H9 (cell line): ENCODE data around the gene AKAP7. TPM values are rescaled to one million over a fixed set of nuclear protein-coding genes. Genes with fewer than 3 reads are reported as not detected.

Experiments used
- DNase-seq: peaks from one replicate; pipeline ENCODE4 v3.0.0-alpha.2; 2017
- H2AFZ ChIP-seq: one replicate; pipeline ENCODE4 v1.6.1; 2013; ENCODE audit warnings: mild to moderate bottlenecking, low read length, control low read depth, moderate library complexity
- H2AK5ac ChIP-seq: 2 replicates; pipeline ENCODE4 v1.6.1; 2013; ENCODE audit warnings: low read length, control low read depth, mixed read lengths; ENCODE audit not compliant: insufficient read length
- H2BK120ac ChIP-seq: one replicate; pipeline ENCODE4 v1.6.1; 2013; ENCODE audit warnings: low read depth, mild to moderate bottlenecking, low read length, control low read depth, inconsistent platforms; ENCODE audit not compliant: poor library complexity, severe bottlenecking
- H2BK12ac ChIP-seq: 2 replicates; pipeline ENCODE4 v1.6.1; 2013; ENCODE audit warnings: low read length, control low read depth, mixed read lengths, low read depth; ENCODE audit not compliant: insufficient read length
- H2BK15ac ChIP-seq: 2 replicates; pipeline ENCODE4 v1.6.1; 2013; ENCODE audit warnings: low read depth, low read length, control low read depth
- H2BK20ac ChIP-seq: one replicate; pipeline ENCODE4 v1.6.1; 2013; ENCODE audit warnings: low read depth, mild to moderate bottlenecking, low read length, control low read depth, inconsistent platforms; ENCODE audit not compliant: poor library complexity, severe bottlenecking
- H2BK5ac ChIP-seq: 2 replicates; pipeline ENCODE4 v1.6.1; 2013; ENCODE audit warnings: low read length, control low read depth, mixed read lengths; ENCODE audit not compliant: insufficient read length
- H3K14ac ChIP-seq: 2 replicates; pipeline ENCODE4 v1.6.1; 2013; ENCODE audit warnings: low read length, control low read depth; ENCODE audit not compliant: insufficient read depth
- H3K18ac ChIP-seq: 2 replicates; pipeline ENCODE4 v1.6.1; 2013; ENCODE audit warnings: low read depth, mild to moderate bottlenecking, mixed read lengths, low read length, control low read depth; ENCODE audit not compliant: insufficient read length
- H3K23ac ChIP-seq: 2 replicates; pipeline ENCODE4 v1.6.1; 2013; ENCODE audit warnings: low read length, control low read depth, mixed read lengths, low read depth; ENCODE audit not compliant: insufficient read length
- H3K23me2 ChIP-seq: 2 replicates; pipeline ENCODE4 v1.6.1; 2013; ENCODE audit warnings: low read depth, mild to moderate bottlenecking, mixed read lengths, low read length, control low read depth; ENCODE audit not compliant: insufficient read length, poor library complexity, severe bottlenecking
- H3K27ac ChIP-seq: 2 replicates; pipeline ENCODE4 v1.5.1; 2013; ENCODE audit warnings: low read length, control low read depth, mixed read lengths, low read depth; ENCODE audit not compliant: insufficient read length
- H3K27me3 ChIP-seq: 2 replicates; pipeline ENCODE4 v1.6.1; 2013; ENCODE audit warnings: low read length, control low read depth, inconsistent platforms; ENCODE audit not compliant: insufficient read depth
- H3K4ac ChIP-seq: 2 replicates; pipeline ENCODE4 v1.6.1; 2013; ENCODE audit warnings: low read depth, mild to moderate bottlenecking, control low read depth, inconsistent platforms, low read length, moderate library complexity
- H3K4me1 ChIP-seq: 2 replicates; pipeline ENCODE4 v1.6.1; 2013; ENCODE audit warnings: low read length, control low read depth, inconsistent platforms; ENCODE audit not compliant: insufficient read depth
- H3K4me2 ChIP-seq: 2 replicates; pipeline ENCODE4 v1.6.1; 2013; ENCODE audit warnings: low read length, control low read depth, mixed read lengths; ENCODE audit not compliant: insufficient read length, insufficient read depth
- H3K56ac ChIP-seq: 2 replicates; pipeline ENCODE4 v1.6.1; 2013; ENCODE audit warnings: low read depth, mild to moderate bottlenecking, mixed read lengths, low read length, control low read depth; ENCODE audit not compliant: insufficient read length
- H3K79me1 ChIP-seq: 2 replicates; pipeline ENCODE4 v1.6.1; 2013; ENCODE audit warnings: low read depth, mild to moderate bottlenecking, moderate library complexity, low read length, control low read depth, inconsistent platforms; ENCODE audit not compliant: insufficient read depth, poor library complexity, severe bottlenecking
- H3K79me2 ChIP-seq: 2 replicates; pipeline ENCODE4 v1.6.1; 2013; ENCODE audit warnings: low read length, control low read depth, inconsistent platforms; ENCODE audit not compliant: insufficient read depth
- H3K9ac ChIP-seq: 2 replicates; pipeline ENCODE4 v1.6.1; 2013; ENCODE audit warnings: low read length, control low read depth, mixed read lengths; ENCODE audit not compliant: insufficient read length; ENCODE audit errors: extremely low read depth
- H3K9me3 ChIP-seq: one replicate; pipeline ENCODE4 v1.6.1; 2013; ENCODE audit warnings: low read depth, low read length, inconsistent platforms; ENCODE audit not compliant: control insufficient read depth
- H3T11ph ChIP-seq: one replicate; pipeline ENCODE4 v1.6.1; 2013; ENCODE audit warnings: mild to moderate bottlenecking, low read length, control low read depth, inconsistent platforms
- H4K20me1 ChIP-seq: one replicate; pipeline ENCODE4 v1.6.1; 2013; ENCODE audit not compliant: control insufficient read depth, insufficient read length, insufficient read depth
- H4K5ac ChIP-seq: 2 replicates; pipeline ENCODE4 v1.6.1; 2013; ENCODE audit warnings: low read depth, mild to moderate bottlenecking, mixed read lengths, low read length, control low read depth; ENCODE audit not compliant: insufficient read length
- H4K8ac ChIP-seq: replicated peaks from 2 replicates; pipeline ENCODE4 v1.6.1; 2013; ENCODE audit warnings: low read length, control low read depth, mixed read lengths, low read depth; ENCODE audit not compliant: insufficient read length
- H4K91ac ChIP-seq: 2 replicates; pipeline ENCODE4 v1.6.1; 2013; ENCODE audit warnings: low read depth, mild to moderate bottlenecking, moderate library complexity, mixed read lengths, low read length, control low read depth; ENCODE audit not compliant: insufficient read length
- H3K27ac Mint-ChIP-seq, 3 experiments: 2 replicates in 2 of 3; 3 replicates in 1 of 3; pipeline ENCODE4 v1.8.0; 2020 to 2021; ENCODE audit warnings: mixed read lengths in 3 of 3, mild to moderate bottlenecking in 1 of 3, moderate library complexity in 1 of 3
- H3K27me3 Mint-ChIP-seq: 2 replicates; pipeline ENCODE4 v1.8.0; 2021; ENCODE audit warnings: low read depth, mild to moderate bottlenecking, moderate library complexity, mixed read lengths
- H3K36me3 Mint-ChIP-seq, 3 experiments: 2 replicates in 2 of 3; 3 replicates in 1 of 3; pipeline ENCODE4 v1.8.0; 2020 to 2021; ENCODE audit warnings: low read depth in 3 of 3, mixed read lengths in 3 of 3; ENCODE audit not compliant: insufficient read depth in 1 of 3
- H3K4me1 Mint-ChIP-seq, 2 experiments: 2 replicates each; pipeline ENCODE4 v1.8.0; 2020; ENCODE audit warnings: mixed read lengths in 2 of 2
- H3K4me3 Mint-ChIP-seq, 2 experiments: 2 replicates in 1 of 2; 3 replicates in 1 of 2; pipeline ENCODE4 v1.8.0; 2020 to 2021; ENCODE audit warnings: mild to moderate bottlenecking in 2 of 2, mixed read lengths in 2 of 2, moderate library complexity in 1 of 2
- H3K9me3 Mint-ChIP-seq, 2 experiments: 2 replicates in 1 of 2; 3 replicates in 1 of 2; pipeline ENCODE4 v1.8.0; 2020; ENCODE audit warnings: mild to moderate bottlenecking in 2 of 2, mixed read lengths in 2 of 2, moderate library complexity in 1 of 2
- WGBS: extraction: QIAGEN DNeasy Blood & Tissue Kit; methylation state at CpG from one replicate; pipeline ENCODE4 v1.1.7; 2013; ENCODE audit warnings: missing lambda C conversion rate, low lambda C conversion rate, mixed read lengths; ENCODE audit not compliant: insufficient read length; ENCODE audit errors: extremely low coverage; 5-methylcytosine and 5-hydroxymethylcytosine counted together
- total RNA-seq: library from RNA; stranded (reverse); gene quantifications from 2 replicates; pipeline ENCODE4 v1.2.1, GENCODE V29; 2021
- TF ChIP-seq, protein P1 (sequence below): fragments of 200-600 bp; sonication (generic); conservative IDR thresholded peaks from 3 replicates; pipeline ENCODE4 v1.8.0; 2021; ENCODE audit warnings: antibody characterized with exemption, mild to moderate bottlenecking

The AKAP7 gene
- total RNA-seq, 1 experiment from 2014 or later = 9.8 TPM

DNA sequence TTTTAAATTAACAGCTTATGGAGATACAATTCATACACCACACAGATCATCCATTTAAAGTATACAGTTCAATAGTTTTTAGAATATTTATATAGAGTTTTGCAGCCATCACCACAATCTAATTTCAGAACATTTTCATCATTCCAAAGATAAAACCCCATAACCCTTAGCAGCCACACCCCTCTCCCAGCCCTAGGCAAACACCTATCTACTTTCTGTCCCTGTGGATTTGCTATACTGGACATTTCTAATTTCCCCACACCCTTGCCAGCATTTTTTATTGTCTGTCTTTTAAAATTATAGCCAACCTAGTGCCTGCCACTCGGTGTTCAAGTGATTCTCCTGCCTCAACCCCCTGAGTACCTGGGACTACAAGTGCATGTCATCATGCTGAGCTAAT lies 23.0 kb upstream of the AKAP7 start:
- no peak for DNase-seq
- Histone ChIP-seq H3T11ph (no peak overlapping the region), H4K20me1 (no peaks in the 10 kb centered on the region), H2AK5ac (no peak overlapping the region), H2AFZ (no peak overlapping the region), H3K23ac (no peak overlapping the region), H3K4me1 (no peaks in the 10 kb centered on the region), H4K91ac (no peak overlapping the region), H2BK12ac (no peak overlapping the region), H3K4me2 (no peak overlapping the region), H3K79me1 (no peaks in the 10 kb centered on the region), H3K27me3 (no peaks in the 10 kb centered on the region), H3K23me2 (no peaks in the 10 kb centered on the region), H2BK15ac (no peak overlapping the region), H3K79me2 (no peaks in the 10 kb centered on the region), H3K9ac (no peak overlapping the region), H4K5ac (no peak overlapping the region), H3K4ac (no peak overlapping the region), H3K18ac (no peak overlapping the region), H4K8ac (no peak overlapping the region), H2BK20ac (no peak overlapping the region), H3K14ac (no peak overlapping the region), H3K27ac (no peak overlapping the region), H3K9me3 (no peaks in the 10 kb centered on the region), H2BK120ac (no peak overlapping the region), H2BK5ac (no peak overlapping the region), H3K56ac (no peak overlapping the region)
- TF ChIP-seq, protein P1, sequence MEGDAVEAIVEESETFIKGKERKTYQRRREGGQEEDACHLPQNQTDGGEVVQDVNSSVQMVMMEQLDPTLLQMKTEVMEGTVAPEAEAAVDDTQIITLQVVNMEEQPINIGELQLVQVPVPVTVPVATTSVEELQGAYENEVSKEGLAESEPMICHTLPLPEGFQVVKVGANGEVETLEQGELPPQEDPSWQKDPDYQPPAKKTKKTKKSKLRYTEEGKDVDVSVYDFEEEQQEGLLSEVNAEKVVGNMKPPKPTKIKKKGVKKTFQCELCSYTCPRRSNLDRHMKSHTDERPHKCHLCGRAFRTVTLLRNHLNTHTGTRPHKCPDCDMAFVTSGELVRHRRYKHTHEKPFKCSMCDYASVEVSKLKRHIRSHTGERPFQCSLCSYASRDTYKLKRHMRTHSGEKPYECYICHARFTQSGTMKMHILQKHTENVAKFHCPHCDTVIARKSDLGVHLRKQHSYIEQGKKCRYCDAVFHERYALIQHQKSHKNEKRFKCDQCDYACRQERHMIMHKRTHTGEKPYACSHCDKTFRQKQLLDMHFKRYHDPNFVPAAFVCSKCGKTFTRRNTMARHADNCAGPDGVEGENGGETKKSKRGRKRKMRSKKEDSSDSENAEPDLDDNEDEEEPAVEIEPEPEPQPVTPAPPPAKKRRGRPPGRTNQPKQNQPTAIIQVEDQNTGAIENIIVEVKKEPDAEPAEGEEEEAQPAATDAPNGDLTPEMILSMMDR = no peak
- Mint-ChIP-seq H3K27ac (no peak overlapping the region; a peak in 2 of 7 replicates), H3K9me3 (peaks cover 5% of the 10 kb centered on the region in 2 experiments; a peak in 4 of 5 replicates), H3K36me3 (peaks cover 0 to 6% (median 2%) of the 10 kb centered on the region in 3 experiments; a peak in 4 of 7 replicates), H3K27me3 (no peaks in the 10 kb centered on the region; the same call in 1 of the 2 replicates), H3K4me3 (no peak overlapping the region), H3K4me1 (no peaks in the 10 kb centered on the region)
- no CpG with 5 or more reads among the region's 1 CpG for WGBS
